HG03039 (cell line): ENCODE data around the gene HLX.

ENCODE experiments used
- ATAC-seq: cut with Tn5 transposase; IDR thresholded peaks from one replicate; pipeline ENCODE4 v1.9.1; 2021; ENCODE audit warnings: mild to moderate bottlenecking, moderate library complexity; ENCODE audit not compliant: unreplicated experiment

Gene HLX

DNA sequence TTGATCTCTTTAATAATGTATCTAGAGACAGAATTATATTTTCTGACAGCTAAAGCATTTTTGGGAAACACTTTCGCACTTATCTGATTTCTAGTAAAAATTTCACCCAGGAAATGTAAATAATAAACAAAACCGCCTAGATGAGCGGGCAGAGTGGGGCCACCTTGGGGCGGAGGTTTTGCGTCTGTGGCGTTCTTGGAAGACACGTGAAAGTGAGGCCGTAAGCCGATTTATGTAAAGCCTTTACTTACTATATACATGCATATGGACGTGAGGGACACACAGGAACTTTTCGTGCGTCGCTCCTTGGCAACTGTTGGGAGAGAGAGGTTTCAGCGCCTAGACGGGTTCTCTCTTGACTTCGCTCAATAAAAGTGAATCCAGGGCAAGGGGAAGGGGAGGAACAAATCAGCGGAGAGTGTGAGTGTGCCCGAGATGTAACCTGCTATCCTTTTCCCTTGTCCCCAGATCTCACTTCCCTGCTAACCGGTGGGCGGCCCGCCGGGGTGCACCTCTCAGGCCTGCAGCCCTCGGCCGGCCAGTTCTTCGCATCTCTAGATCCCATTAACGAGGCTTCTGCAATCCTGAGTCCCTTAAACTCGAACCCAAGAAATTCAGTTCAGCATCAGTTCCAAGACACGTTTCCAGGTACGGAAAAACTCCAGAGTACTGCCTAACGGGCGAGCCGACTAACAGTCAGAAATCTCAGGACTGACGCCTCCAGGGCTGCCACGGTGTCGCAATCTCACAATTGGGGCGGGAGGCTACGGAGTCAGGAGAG, 1.7 kb downstream of the HLX start:
- ATAC-seq: no peak

GRCh38 chr1:220882061-220882891, 3.0 kb downstream of the HLX start:
- ATAC-seq: no peak

DNA sequence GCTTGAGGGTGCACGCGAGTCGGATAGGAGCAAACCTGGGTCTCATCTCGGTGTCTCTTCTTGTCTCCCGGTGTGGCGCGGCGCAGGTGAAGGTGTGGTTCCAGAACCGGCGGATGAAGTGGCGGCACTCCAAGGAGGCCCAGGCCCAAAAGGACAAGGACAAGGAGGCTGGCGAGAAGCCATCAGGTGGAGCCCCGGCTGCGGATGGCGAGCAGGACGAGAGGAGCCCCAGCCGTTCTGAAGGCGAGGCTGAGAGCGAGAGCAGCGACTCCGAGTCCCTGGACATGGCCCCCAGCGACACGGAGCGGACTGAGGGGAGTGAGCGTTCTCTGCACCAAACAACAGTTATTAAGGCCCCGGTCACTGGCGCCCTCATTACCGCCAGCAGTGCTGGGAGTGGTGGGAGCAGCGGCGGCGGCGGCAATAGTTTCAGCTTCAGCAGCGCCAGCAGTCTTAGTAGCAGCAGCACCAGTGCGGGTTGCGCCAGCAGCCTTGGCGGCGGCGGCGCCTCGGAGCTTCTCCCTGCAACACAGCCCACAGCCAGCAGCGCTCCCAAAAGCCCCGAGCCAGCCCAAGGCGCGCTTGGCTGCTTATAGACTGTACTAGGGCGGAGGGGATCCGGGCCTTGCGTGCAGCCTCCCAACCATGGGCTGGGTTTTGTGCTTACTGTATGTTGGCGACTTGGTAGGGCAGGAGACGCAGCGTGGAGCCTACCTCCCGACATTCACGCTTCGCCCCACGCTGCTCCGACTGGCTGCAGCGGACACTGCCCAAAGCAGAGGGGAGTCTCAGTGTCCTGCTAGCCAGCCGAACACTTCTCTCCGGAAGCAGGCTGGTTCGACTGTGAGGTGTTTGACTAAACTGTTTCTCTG, 5.1 kb downstream of the HLX start:
- ATAC-seq: no peak

- no peak for ATAC-seq
These were observed 6.0 kb downstream of the HLX start for GRCh38 chr1:220884981-220885918.

DNA sequence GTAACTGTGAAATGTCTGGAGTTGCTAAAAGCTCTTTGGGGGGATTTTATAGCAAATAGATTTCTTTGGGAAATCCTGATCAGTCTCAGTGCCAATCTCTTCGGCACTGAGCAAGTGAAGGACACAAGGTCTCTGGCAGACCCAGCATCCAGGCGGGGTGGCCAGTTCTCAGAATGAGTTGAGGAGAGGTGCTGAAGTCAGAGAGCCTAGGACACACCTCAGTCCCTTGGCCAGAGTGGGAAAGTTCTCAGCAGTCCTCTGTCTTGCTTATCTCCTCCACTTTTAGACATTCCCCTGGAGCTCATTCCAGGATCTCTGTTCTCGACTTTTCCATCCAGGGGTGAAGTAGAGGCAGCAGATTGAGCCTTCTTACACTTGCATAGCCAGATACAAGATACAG, 6.7 kb downstream of the HLX start:
- ATAC-seq: no peak

DNA sequence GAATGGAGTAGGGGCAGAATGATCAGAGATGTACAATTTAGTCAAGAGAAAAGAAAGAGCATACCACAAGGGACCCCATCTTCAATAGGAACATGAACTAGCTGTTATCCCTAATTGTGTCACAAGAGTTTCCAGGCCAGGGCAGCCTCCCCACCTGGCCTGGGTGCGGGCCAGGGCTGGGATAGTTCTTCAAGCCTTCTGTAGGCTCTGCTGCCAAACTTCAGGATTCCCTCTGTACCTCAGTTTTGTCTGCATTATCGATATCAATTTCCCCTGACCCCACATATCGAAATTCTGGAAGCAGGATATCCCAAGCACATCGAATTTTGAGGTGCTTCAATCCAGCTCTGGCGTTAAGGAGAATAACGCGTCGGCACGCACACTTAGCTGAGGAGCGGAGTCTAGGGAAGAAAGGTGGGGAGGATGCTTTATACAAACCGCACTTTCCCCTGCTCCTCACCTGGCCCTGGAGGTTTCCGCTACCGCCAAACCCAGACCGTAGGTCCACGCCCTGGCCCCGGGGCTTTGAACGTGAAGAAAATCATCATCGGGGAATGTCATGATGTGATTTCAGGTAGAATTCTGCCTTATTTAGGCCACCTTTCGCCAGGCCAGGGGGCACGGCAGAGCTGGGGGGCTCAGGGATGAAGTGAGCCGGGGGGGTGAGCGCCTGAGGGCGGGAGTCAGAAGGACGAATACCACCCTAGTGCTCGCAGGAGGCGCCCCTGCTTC, 7.4 kb downstream of the HLX start:
- no peak for ATAC-seq

- no peak for ATAC-seq
These were observed 7.9 kb downstream of the HLX start for GRCh38 chr1:220887202-220887519.

DNA sequence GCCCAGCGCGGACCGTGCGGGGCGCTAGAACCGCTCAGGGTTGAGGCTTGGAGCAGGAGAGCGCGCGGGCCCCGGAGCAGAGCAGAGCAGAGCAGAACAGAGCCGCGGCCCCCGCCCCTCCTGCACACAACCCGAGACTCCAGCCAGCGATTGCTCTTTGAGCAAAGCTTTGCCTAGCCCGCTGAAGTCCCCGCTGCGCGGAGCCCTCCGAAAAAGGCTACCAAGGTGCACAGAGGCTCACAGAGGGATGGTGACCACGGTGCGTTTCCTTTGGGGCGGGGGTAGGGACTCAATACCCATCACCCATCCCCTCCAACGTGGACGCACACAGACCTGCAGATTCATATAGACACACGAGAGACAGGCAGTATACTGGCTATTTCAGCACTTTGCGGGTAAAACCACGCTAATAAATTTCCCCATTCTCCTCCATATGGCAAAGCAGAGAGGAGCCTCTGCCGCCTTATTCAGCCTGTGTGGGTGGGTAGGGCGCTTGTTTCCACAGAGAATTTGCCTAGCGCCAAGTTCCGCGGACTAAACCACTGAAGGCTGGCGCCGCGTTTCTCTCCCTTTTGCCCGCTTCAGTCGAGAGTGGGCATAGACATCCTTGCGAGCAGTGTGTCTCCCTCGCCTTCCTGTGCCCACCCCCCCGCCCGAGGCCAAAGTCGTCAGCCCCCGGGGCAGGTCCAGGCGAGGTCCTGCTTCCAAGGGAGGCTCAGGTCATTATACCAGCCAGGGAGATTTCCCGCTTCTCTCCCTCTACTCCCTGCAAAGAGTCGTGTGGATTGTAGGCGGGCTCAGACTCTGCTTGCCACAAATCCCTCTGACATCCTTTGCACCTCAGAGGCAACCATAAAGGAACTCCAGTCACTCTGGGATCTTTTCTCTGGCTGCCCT, 8.5 kb downstream of the HLX start:
- ATAC-seq: no peak

DNA sequence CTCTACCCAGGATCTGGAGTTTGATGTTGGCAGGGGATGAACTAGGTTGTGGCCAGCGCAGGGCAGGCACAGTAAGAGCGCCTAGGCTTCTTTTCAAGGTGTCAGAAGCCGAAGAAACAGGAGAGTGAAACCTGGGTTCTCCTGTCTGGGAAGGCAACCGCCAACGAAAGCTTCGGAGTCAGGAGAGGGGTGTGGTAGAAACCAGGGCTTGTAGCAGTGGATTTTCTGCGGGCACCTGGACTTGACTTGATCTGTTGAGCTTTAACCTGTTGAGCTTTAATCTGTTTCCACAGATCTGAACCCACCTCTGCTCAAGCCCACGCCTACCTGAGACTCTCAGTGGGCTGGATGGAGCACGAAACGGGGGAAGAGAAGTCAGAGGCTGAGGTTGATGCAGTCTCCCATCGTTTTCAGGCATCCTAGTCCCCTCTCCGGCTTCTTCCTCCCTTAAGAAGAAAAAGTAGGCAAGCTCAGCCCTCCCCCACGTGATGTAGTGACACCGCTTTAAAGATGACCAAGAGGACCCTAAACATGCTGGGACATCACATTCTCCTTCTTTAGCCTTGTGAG, 9.3 kb downstream of the HLX start:
- ATAC-seq: no peak

- no peak for ATAC-seq
These were observed 10.1 kb downstream of the HLX start for GRCh38 chr1:220889333-220889732.

DNA sequence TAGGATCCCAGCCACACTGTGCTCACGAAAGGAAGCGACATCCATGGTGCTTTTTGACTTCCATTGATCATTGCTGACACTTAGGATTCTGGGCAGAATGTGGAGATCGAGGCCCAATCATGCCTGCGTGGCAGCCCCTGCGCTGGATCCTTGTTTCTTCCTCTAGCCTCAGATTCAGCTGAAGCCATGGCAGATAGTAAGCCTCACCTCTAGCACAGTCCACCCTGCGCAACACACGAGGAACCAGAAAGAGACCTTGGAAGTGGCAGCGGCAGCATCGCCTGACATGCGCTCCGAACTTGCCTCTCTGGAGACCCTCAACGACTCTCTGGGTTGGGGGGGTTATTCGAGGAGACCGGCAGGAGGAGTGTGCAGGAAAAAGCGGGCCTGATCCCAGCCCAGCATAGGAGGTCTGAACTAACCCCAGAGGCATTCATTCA, 10.6 kb downstream of the HLX start:
- no peak for ATAC-seq

DNA sequence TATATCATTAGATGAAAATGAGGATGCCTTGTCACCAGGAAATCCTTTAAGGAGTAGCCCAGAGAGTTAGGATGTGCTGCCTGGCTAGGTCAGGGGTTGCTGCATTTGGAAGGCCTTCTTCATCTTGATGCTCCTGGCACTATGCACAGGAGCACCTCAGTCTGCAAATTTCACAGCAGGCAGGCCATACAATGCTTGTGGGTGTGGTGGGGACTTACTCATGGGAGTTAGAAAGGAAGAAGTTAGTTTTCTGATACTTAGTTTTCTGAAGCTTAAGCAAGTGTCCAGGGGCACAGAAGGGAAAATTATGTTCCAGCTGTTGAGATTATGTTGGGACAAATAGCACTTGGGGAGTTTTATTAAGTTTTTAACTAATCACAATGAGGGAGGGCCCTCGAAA, 11.4 kb downstream of the HLX start:
- no peak for ATAC-seq

- ATAC-seq: no peak
These were observed 12.2 kb downstream of the HLX start for GRCh38 chr1:220891224-220892085.

DNA sequence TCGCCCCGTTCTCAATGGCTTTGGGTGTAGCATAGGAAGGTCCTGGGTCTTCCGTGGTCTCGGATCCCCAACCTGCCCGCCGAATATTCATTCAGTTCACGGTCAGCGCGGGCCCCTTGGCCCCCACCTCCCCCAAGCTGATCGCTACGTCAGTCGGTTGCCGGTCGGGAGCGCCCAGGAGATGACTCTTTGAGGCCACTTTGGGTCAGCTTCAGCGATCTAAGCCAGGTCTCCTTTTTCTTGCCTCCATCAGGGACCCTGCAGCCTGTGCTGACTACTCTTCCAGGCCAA, 12.8 kb downstream of the HLX start:
- no peak for ATAC-seq

GRCh38 chr1:220892997-220893700, 13.9 kb downstream of the HLX start:
- ATAC-seq: no peak

DNA sequence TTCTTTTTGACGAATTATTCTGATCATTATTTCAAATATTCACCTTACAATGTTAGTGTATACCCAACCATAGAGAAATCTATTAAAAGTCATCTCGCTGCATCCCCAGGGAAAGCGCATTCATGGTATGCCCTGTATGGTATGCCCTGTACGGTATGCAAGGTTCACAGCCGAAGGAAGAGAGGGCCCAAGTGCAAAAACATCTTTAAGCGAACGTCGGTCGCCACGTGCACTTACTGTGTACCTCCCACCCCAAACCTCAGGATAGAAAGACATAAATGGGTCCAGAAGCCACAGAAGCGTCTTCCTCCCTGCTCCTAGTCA, 14.4 kb downstream of the HLX start:
- no peak for ATAC-seq
